Erythroblast (primary cell): Measurements from ENCODE around the gene CDC42SE2.
A peak's percentile ranks its signal among the peaks of the same experiment; 100 is the strongest.

Experiments used
- DNase-seq, 2 experiments: peaks; one replicate each; lab custom pipeline; 2025; lab: John Stamatoyannopoulos, UW
- GATA1 ChIP-seq: IDR thresholded peaks from 2 replicates; pipeline ENCODE4 v1.6.1; 2011; ENCODE audit warnings: low read depth, mild to moderate bottlenecking, control low read depth, low read length, moderate library complexity
- POLR2A ChIP-seq: IDR thresholded peaks from 2 replicates; pipeline ENCODE4 v1.6.1; 2011; ENCODE audit warnings: mild to moderate bottlenecking, low read length

Gene CDC42SE2

GRCh38 chr5:131413605-131414559 lies 150.0 kb downstream of the CDC42SE2 start:
- no peak for DNase-seq
- TF ChIP-seq GATA1 (no peak), POLR2A (no peak)

DNA sequence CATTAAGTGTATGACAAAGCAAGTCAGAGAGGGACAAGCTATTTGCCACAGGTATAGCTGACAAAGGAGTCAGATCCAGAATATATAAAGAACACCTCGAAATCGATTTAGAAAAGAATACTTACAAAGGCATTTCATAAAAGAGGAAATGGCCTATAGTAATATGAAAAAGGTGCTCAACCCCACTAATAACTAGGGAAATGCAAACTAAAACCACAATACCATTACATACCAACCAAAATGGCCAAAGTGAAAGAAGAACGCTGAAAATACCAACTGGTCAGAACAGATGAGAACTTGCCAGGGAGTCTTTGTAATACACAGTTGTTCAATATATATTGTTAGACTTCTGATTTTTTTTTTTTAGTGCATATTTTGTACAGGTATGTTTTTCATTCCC lies 152.9 kb downstream of the CDC42SE2 start:
- peak in 1 of 2 experiments; percentile 31 for DNase-seq
- TF ChIP-seq GATA1 (no peak), POLR2A (no peak)

- peak; percentile 80 to 90 for DNase-seq
- no peak for TF ChIP-seq GATA1
- no peak for TF ChIP-seq POLR2A
These were observed 153.5 kb downstream of the CDC42SE2 start for GRCh38 chr5:131417240-131417869.

DNA sequence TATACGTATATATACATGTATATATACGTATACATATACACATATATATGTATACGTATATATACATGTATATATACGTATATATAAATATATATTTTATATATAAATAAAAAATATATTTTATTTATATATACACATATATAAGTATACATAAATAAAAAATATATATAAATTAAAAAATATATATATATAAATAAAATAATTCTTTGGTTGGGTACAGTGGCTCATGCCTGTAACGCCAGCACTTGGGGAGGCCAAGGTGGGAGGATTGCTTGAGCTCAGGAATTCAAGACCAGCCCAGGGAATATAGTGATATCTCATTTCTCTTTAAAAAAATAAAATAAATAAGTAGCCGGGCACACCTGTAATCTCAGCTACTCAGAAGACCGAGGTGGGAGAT lies 155.0 kb downstream of the CDC42SE2 start:
- DNase-seq: no peak

GRCh38 chr5:131419877-131420276 lies 156.0 kb downstream of the CDC42SE2 start:
- TF ChIP-seq POLR2A: no peak
- no peak for DNase-seq

More for the DNA sequence above, 155.0 kb downstream of the CDC42SE2 start:
- TF ChIP-seq GATA1 (no peak), POLR2A (no peak)

GRCh38 chr5:131423056-131423455 lies 159.2 kb downstream of the CDC42SE2 start:
- no peak for TF ChIP-seq GATA1
- TF ChIP-seq POLR2A: no peak
- peak; percentile 44 to 62 for DNase-seq

DNA sequence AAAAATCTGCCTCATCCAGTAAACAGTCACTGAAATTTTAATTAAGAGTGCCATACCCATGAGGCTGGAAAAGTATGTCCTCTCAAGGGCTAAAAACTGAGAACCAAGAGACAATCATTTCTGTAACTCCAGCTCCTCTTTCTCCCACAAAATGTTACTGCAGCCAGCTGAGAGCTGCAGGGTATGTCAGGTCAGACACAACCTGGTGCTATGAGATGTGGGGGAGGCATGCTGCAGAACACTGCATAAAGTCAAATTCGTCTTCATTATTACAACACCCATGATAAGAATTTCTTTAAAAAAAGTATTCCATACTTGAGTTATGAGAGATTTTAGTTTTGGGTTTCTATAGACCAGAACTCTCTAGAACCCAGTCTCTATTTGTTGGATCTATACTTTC lies 162.2 kb downstream of the CDC42SE2 start:
- TF ChIP-seq POLR2A (no peak), GATA1 (no peak)
- no peak for DNase-seq

GRCh38 chr5:131430794-131431193 lies 166.9 kb downstream of the CDC42SE2 start:
- no peak for TF ChIP-seq POLR2A
- no peak for TF ChIP-seq GATA1
- DNase-seq: no peak

DNA sequence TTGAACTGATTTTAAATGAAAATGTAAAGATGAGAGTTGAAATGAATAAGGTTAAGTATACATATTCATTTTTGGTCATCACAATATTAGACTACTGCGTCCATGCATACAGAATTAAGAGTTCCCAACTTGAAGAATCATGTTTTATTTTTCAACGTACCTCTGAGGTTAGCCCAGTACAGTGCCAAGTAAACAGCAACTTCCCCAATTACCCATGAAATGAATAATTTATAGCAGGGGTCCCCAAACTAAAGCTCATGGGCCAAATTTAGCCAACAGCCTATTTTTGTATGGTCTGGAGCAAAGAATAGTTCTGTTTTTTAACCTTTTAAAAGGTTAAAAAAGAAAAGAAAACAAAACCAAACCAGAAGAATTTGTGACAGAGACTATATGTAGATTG lies 167.9 kb downstream of the CDC42SE2 start:
- TF ChIP-seq POLR2A: no peak
- TF ChIP-seq GATA1: no peak
- DNase-seq: no peak

DNA sequence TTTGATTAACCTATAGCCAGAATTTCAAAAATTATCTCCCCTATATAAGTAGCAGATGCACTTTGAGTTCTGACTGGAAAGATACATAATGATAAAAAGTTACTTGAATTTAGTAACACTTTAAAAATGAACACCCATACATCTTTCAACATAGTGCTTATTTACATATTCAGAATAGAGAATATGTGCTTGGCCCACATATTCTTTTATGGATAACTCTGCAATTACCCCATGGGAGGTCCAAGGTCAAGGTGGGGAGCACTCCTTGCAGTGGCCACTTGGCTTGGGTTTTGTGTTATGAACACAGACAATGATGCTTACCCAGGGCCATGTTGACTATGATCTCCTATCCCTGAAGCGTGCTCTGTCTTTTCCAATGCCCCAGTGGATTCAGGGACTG lies 169.3 kb downstream of the CDC42SE2 start:
- no peak for TF ChIP-seq POLR2A
- no peak for TF ChIP-seq GATA1
- no peak for DNase-seq

DNA sequence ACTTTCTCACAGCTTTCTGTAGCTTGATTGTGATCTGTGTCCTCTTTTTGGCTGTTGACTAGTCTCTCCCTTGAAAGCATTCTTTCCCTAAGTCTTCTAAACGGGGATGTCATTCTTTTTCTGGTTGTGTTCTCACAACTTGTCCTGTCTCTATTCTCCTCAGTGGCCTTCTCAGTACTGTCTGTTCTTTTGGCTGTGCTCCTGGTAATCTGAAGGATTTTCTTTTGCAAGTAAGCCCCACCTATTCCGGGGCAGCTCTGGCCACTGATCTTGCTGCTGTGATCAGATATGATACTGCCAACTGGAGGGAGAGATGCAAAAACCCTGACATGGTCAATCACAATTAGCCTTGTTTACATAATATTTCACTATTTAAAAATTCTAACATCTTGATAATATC lies 172.2 kb downstream of the CDC42SE2 start:
- peak; percentile 53 to 77 for DNase-seq
- TF ChIP-seq GATA1 (no peak), POLR2A (no peak)

GRCh38 chr5:131441184-131441583 lies 177.3 kb downstream of the CDC42SE2 start:
- TF ChIP-seq GATA1 (no peak), POLR2A (no peak)
- no peak for DNase-seq
